Measurements from ENCODE around the gene ADNP2. TPM values are rescaled to one million over a fixed set of nuclear protein-coding genes. Genes with fewer than 3 reads are reported as not detected.

Gene ADNP2
- polyA plus RNA-seq (2013): 15.0 TPM

- WGBS (ENCODE audit: insufficient coverage): 3% methylated on average over 49 of the region's 76 CpGs
- Histone ChIP-seq H3K36me3 (ENCODE audit: control insufficient read depth in 4 of 4, insufficient read depth in 4 of 4, low read length in 3 of 4) (no peaks in the 10 kb centered on the region), H3K9me3 (ENCODE audit: control extremely low read depth in 1 of 5, control insufficient read depth in 4 of 5, insufficient read depth in 2 of 5, low read depth in 1 of 5, low read length in 4 of 5) (no peaks in the 10 kb centered on the region), H3K27me3 (replicated peaks in 2 of 5; ENCODE audit: control insufficient read depth in 4 of 5, insufficient read depth in 5 of 5, low read length in 4 of 5) (no peaks in the 10 kb centered on the region), H3K4me1 (ENCODE audit: control extremely low read depth in 1 of 4, control insufficient read depth in 4 of 4, insufficient read depth in 4 of 4, low read length in 3 of 4) (peaks cover 10 to 20% (median 12%) of the 10 kb centered on the region in 4 experiments), H3K4me3 (ENCODE audit: control insufficient read depth in 1 of 7, extremely low read depth in 1 of 7, insufficient read depth in 4 of 7, low read depth in 2 of 7, low read length in 6 of 7) (peak within 1 kb of the TSS; percentile 49 to 89 (median 75)), H3K27ac (ENCODE audit: insufficient read depth in 1 of 2, low read depth in 1 of 2, low read length in 2 of 2, poor library complexity in 1 of 2, severe bottlenecking in 2 of 2) (peak within 1 kb of the TSS in 1 of 2 experiments; percentile 81)
- ChIA-PET POLR2A (interaction anchor here (1.1 kb wide), 1 partner anchor 75 kb away, joined by 5 read pairs; the partner anchor contains the start of gene RBFA), CTCF (interaction anchor here (1.5 kb wide), 1 partner anchor 73 kb away, joined by 3 read pairs; no protein-coding TSS in a partner anchor)
- DNase-seq: peak; percentile 96 to 98 (median 98)
Measured at GRCh38 chr18:80108739-80109675, at the start of gene ADNP2. Gene ADNP2, plus strand, starts transcription at chr18:80109262. Its CDS starts 8,281 bp downstream, at chr18:80117543.

DNA sequence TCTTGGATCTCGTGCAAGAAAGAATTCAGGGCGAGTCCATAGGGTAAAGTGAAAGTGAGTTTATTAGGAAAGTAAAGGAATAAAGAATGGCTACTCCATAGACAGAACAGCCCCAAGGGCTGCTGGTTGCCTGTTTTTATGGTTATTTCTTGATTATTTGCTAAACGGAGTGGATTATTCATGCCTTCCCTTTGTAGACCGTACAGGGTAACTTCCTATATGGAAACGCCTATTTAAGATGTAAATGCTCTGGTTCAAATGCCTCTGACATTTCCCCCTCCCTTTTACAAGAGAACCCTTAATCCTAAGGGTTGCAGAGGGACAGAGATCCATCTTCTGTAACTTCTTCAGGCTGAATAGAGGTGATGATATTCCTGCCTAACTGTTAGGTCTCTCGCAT lies 49.1 kb upstream of the ADNP2 start:
- Histone ChIP-seq H3K27me3 (replicated peaks in 2 of 5; ENCODE audit: control insufficient read depth in 4 of 5, insufficient read depth in 5 of 5, low read length in 4 of 5) (no peaks in the 10 kb centered on the region), H3K4me1 (ENCODE audit: control extremely low read depth in 1 of 4, control insufficient read depth in 4 of 4, insufficient read depth in 4 of 4, low read length in 3 of 4) (no peaks in the 10 kb centered on the region), H3K27ac (ENCODE audit: insufficient read depth in 1 of 2, low read depth in 1 of 2, low read length in 2 of 2, poor library complexity in 1 of 2, severe bottlenecking in 2 of 2) (no peak overlapping the region), H3K9me3 (ENCODE audit: control extremely low read depth in 1 of 5, control insufficient read depth in 4 of 5, insufficient read depth in 2 of 5, low read depth in 1 of 5, low read length in 4 of 5) (peaks cover 7 to 64% (median 32%) of the 10 kb centered on the region in 5 experiments), H3K4me3 (ENCODE audit: control insufficient read depth in 1 of 7, extremely low read depth in 1 of 7, insufficient read depth in 4 of 7, low read depth in 2 of 7, low read length in 6 of 7) (no peak overlapping the region), H3K36me3 (ENCODE audit: control insufficient read depth in 4 of 4, insufficient read depth in 4 of 4, low read length in 3 of 4) (no peaks in the 10 kb centered on the region)
- DNase-seq: no peak
- POLR2A ChIA-PET: no interaction called here
- CTCF ChIA-PET: no interaction called here
- 89% methylated on average over 4 of the region's 6 CpGs for WGBS (ENCODE audit: insufficient coverage)

DNA sequence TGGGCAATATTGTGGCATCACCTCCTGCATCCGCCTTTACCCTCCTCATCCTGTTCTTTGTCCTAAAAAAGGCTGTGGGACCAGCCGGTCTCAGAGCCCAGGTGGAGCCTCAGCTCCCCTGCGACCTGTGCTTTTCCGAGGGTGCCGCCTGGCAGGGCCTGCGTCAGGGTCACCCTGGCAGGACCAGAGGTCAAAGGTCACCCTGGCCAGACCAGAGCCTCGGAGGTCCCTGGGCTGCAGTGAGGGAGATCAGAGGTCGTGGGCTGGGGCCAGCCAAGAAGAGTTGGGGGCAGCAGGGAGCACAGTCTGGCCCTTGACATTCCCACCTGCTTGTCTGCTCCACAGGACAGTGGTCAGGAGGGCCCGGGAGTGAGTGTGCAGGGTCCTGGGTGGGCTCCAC lies 43.4 kb upstream of the ADNP2 start:
- H3K27ac ChIP-seq (ENCODE audit: insufficient read depth in 1 of 2, low read depth in 1 of 2, low read length in 2 of 2, poor library complexity in 1 of 2, severe bottlenecking in 2 of 2): no peak overlapping the region
- H3K4me1 ChIP-seq (ENCODE audit: control extremely low read depth in 1 of 4, control insufficient read depth in 4 of 4, insufficient read depth in 4 of 4, low read length in 3 of 4): no peaks in the 10 kb centered on the region
- no peak for DNase-seq
- POLR2A ChIA-PET: no interaction called here
- no peak overlapping the region for H3K4me3 ChIP-seq (ENCODE audit: control insufficient read depth in 1 of 7, extremely low read depth in 1 of 7, insufficient read depth in 4 of 7, low read depth in 2 of 7, low read length in 6 of 7)
- WGBS (ENCODE audit: insufficient coverage): 95% methylated on average over 8 of the region's 9 CpGs
- H3K36me3 ChIP-seq (ENCODE audit: control insufficient read depth in 4 of 4, insufficient read depth in 4 of 4, low read length in 3 of 4): peaks cover 0 to under 1% (median 0%) of the 10 kb centered on the region in 4 experiments
- H3K27me3 ChIP-seq (replicated peaks in 2 of 5; ENCODE audit: control insufficient read depth in 4 of 5, insufficient read depth in 5 of 5, low read length in 4 of 5): no peaks in the 10 kb centered on the region
- peaks cover 3 to 17% (median 7%) of the 10 kb centered on the region in 5 experiments for H3K9me3 ChIP-seq (ENCODE audit: control extremely low read depth in 1 of 5, control insufficient read depth in 4 of 5, insufficient read depth in 2 of 5, low read depth in 1 of 5, low read length in 4 of 5)
- CTCF ChIA-PET: no interaction called here

DNA sequence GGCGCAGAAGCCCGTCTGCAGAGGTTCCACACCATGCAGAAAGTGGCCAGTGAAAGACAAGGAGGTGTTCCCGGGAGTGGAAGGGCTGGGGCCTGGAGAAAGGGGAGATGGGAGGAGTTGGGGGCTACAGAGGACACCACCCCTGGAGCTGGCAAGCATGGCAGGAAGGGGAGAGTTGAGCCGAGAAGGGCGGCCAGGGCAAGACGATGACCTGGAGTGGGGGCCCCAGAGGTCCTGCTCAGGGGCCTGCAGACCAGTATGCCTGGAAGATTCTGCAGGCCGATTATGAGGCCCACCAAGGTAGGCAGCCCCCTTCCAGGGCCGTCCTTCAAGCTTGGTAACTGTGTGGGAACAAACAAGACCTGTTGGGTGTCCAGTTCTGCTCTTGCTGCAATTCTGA lies 41.7 kb upstream of the ADNP2 start:
- ChIA-PET CTCF (no interaction called here), POLR2A (no interaction called here)
- DNase-seq: no peak
- Histone ChIP-seq H3K27ac (ENCODE audit: insufficient read depth in 1 of 2, low read depth in 1 of 2, low read length in 2 of 2, poor library complexity in 1 of 2, severe bottlenecking in 2 of 2) (no peak overlapping the region), H3K27me3 (replicated peaks in 2 of 5; ENCODE audit: control insufficient read depth in 4 of 5, insufficient read depth in 5 of 5, low read length in 4 of 5) (no peaks in the 10 kb centered on the region), H3K4me1 (ENCODE audit: control extremely low read depth in 1 of 4, control insufficient read depth in 4 of 4, insufficient read depth in 4 of 4, low read length in 3 of 4) (no peaks in the 10 kb centered on the region), H3K4me3 (ENCODE audit: control insufficient read depth in 1 of 7, extremely low read depth in 1 of 7, insufficient read depth in 4 of 7, low read depth in 2 of 7, low read length in 6 of 7) (no peak overlapping the region), H3K9me3 (ENCODE audit: control extremely low read depth in 1 of 5, control insufficient read depth in 4 of 5, insufficient read depth in 2 of 5, low read depth in 1 of 5, low read length in 4 of 5) (peaks cover 2 to 15% (median 3%) of the 10 kb centered on the region in 5 experiments), H3K36me3 (ENCODE audit: control insufficient read depth in 4 of 4, insufficient read depth in 4 of 4, low read length in 3 of 4) (peaks cover 0 to 3% (median 0%) of the 10 kb centered on the region in 4 experiments)
- 97% methylated on average over 6 of the region's 8 CpGs for WGBS (ENCODE audit: insufficient coverage)

- WGBS (ENCODE audit: insufficient coverage): 95% methylated on average over 9 of the region's 10 CpGs
Measured at GRCh38 chr18:80067897-80068296, 41.2 kb upstream of the ADNP2 start.

GRCh38 chr18:80068571-80069272 lies 40.3 kb upstream of the ADNP2 start:
- ChIA-PET POLR2A (no interaction called here), CTCF (no interaction called here)
- Histone ChIP-seq H3K27me3 (replicated peaks in 2 of 5; ENCODE audit: control insufficient read depth in 4 of 5, insufficient read depth in 5 of 5, low read length in 4 of 5) (no peaks in the 10 kb centered on the region), H3K27ac (ENCODE audit: insufficient read depth in 1 of 2, low read depth in 1 of 2, low read length in 2 of 2, poor library complexity in 1 of 2, severe bottlenecking in 2 of 2) (no peak overlapping the region), H3K4me3 (ENCODE audit: control insufficient read depth in 1 of 7, extremely low read depth in 1 of 7, insufficient read depth in 4 of 7, low read depth in 2 of 7, low read length in 6 of 7) (no peak overlapping the region), H3K36me3 (ENCODE audit: control insufficient read depth in 4 of 4, insufficient read depth in 4 of 4, low read length in 3 of 4) (peaks cover 0 to 3% (median 0%) of the 10 kb centered on the region in 4 experiments), H3K4me1 (ENCODE audit: control extremely low read depth in 1 of 4, control insufficient read depth in 4 of 4, insufficient read depth in 4 of 4, low read length in 3 of 4) (no peaks in the 10 kb centered on the region), H3K9me3 (ENCODE audit: control extremely low read depth in 1 of 5, control insufficient read depth in 4 of 5, insufficient read depth in 2 of 5, low read depth in 1 of 5, low read length in 4 of 5) (peaks cover 0 to 15% (median 2%) of the 10 kb centered on the region in 5 experiments)
- DNase-seq: no peak
- 98% methylated on average over 8 of the region's 10 CpGs for WGBS (ENCODE audit: insufficient coverage)

More at GRCh38 chr18:80067897-80068296, 41.2 kb upstream of the ADNP2 start:
- DNase-seq: no peak
- no peak overlapping the region for H3K4me3 ChIP-seq (ENCODE audit: control insufficient read depth in 1 of 7, extremely low read depth in 1 of 7, insufficient read depth in 4 of 7, low read depth in 2 of 7, low read length in 6 of 7)
- H3K27ac ChIP-seq (ENCODE audit: insufficient read depth in 1 of 2, low read depth in 1 of 2, low read length in 2 of 2, poor library complexity in 1 of 2, severe bottlenecking in 2 of 2): no peak overlapping the region
- CTCF ChIA-PET: no interaction called here
- H3K4me1 ChIP-seq (ENCODE audit: control extremely low read depth in 1 of 4, control insufficient read depth in 4 of 4, insufficient read depth in 4 of 4, low read length in 3 of 4): no peaks in the 10 kb centered on the region
- H3K27me3 ChIP-seq (replicated peaks in 2 of 5; ENCODE audit: control insufficient read depth in 4 of 5, insufficient read depth in 5 of 5, low read length in 4 of 5): no peaks in the 10 kb centered on the region
- POLR2A ChIA-PET: no interaction called here
- peaks cover 0 to 3% (median 0%) of the 10 kb centered on the region in 4 experiments for H3K36me3 ChIP-seq (ENCODE audit: control insufficient read depth in 4 of 4, insufficient read depth in 4 of 4, low read length in 3 of 4)
- peaks cover 0 to 12% (median under 1%) of the 10 kb centered on the region in 5 experiments for H3K9me3 ChIP-seq (ENCODE audit: control extremely low read depth in 1 of 5, control insufficient read depth in 4 of 5, insufficient read depth in 2 of 5, low read depth in 1 of 5, low read length in 4 of 5)
